Hindlimb muscle (tissue), 1 donor: ENCODE data around the gene COPS8. TPM values are rescaled to one million over a fixed set of nuclear protein-coding genes. Genes with fewer than 3 reads are reported as not detected.
A peak's percentile ranks its signal among the peaks of the same experiment; 100 is the strongest.

Experiments
- DNase-seq: peaks from one replicate; pipeline ENCODE4 v3.0.0-alpha.2; 2013
- polyA plus RNA-seq: library from polyadenylated mRNA; unstranded; fragments of 120-200 nt; gene quantifications from one replicate; pipeline ENCODE4 v1.2.1, GENCODE V29; 2013; ENCODE audit not compliant: insufficient read length

COPS8 gene
- polyA plus RNA-seq, 1 donor, result 51.0 TPM

DNA sequence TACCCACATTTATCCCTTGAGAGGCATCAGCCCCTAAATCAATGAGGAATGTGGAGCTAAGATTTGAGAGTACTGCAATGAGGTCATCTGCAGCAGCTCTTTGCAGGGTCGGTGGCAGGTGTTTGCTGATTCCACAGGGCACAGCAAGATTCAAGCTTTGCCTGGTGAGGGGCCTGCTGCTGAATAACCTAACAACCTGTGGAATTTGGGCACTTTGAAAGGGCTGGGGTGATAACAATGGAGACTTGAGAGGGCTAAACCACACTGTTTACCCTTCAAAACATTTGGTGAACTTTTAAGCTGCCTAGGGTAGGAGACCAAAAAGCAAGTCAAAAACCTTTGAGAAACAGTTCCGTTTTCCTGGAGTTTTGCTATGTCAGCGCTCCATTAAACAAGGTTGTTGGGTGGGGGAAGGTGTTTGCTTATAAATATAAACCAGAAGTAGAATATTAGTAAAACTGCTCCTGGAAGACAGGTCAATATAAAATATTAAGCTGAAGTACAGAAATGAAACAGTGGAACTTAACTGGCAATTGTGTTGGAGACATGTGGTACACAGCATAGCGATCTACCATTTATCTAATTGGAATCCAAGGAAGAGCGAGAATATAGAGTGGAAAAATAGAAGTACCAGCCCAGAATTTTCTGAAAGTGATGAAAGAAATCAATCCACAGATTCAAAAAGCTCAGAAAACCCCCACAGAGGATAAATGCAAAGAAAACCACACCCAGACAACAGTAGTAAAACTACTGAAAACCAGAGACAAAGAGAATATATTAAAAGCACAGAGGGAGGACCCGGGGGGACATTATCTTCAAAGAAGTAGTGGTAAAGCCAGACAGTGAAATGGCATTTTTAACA lies 15.7 kb downstream of the COPS8 start:
- DNase-seq, result no peak

DNA sequence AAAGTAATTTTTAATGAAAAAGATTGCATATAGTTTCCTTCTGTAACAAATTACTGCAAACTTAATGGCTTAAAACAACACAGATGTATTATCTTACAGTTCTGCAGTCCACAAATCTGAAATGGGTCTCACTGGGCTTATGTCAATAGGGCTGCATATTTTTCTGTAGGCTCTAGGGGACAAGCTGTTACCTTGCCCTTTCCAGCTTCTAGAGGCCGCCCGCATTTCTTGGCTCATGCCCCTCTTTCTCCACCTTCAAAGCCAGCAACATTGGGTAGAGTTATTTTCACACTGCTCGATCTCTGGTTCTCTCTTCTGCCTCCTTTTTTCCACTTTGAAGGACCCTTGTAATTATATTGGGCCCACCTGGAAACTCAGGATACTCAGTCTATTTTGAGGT lies 16.7 kb downstream of the COPS8 start:
- DNase-seq, result no peak

DNA sequence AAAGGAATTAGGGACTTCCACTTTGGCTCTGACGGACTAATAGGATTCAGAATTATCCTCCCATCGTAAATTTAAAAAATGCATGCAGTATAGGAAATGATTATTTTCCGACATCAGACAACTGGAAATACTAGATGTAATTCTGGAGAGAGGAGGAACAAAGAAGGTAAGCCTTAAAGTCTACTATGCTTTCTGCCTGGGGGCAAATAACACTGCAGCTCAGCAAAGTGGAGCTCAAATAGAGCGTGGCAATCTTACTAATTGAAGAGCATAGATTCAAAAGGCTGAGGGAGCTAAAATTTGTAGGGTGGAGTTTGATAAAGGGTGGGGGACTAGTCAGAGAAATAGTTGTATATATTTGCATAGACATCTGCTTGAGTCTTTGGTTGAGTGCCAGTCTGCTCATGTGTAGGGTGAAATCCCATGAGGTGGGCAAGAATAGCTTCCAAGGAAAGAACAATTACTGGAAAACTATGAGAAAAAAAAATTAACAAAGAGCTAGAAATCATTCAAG lies 23.8 kb downstream of the COPS8 start:
- DNase-seq, result no peak

DNA sequence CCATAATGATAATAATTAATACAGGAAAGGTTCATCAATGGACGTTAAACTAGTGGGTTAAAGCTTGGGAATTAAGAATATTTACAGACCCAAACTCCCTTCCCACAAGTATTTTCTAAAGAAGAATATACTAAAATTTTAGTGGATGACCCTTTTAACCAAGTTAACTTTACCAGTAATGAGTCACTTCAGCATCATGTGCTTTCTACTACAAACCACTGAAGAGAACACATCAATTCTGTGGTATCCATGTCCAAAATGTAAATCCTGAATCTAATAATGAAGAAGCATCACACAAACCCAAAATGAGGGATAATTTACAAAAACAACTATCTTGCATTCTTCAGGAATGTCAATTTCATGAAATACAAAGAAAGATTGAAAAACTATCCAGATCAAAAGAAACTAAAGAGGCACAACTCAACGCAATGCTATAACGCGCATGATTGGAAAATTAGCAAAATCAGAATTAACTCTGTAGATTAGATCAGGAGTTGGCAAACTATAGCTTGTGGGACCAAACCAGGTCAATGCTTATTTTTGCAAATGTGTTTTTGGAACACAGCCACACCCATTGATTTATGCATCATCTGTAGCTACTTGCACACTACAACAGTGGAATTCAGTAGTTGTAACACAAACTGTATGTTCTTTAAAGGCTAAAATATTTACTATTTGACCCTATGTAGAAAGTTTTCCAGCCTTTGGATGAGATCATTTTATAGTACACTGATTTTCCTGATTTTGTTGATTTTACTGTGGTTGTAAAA lies 27.5 kb downstream of the COPS8 start:
- DNase-seq, result no peak

DNA sequence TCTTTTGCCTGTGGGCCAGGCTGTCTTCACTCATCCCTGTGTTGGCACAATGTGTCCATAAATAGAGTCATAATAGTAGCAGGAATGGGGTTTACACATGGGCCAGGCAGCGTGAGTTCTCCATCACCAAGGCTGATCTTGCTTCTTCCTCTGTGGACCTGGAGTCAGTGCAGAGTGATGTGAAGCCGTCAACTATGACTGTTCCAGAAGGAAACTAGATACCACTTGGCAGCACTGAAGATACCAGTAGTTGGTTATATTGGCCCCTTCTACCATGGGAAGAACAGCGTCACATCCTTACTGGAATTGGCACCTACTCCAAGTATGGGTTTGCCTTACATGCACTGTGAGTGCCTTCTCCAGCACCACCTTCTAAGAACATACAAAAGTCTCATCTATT lies 30.2 kb downstream of the COPS8 start:
- DNase-seq, result no peak

DNA sequence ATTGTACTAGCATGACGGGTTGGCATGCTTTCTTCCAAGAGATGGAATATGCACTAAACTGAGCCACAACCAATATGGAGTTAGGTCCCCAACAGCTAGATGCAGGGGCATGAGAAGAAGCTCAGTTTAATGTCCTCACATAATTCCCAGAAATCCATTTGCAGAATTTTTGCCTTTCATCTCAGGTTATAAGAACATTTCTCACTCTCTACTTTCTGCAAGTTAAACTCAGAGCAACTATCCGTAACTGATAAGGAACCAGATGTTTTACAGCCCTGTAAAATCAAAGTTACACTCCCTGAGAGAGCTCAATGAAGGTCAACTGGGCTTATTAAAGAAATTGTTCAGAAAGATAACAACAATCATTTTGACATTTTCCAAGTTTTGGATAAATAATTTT lies 30.7 kb downstream of the COPS8 start:
- DNase-seq, result no peak

DNA sequence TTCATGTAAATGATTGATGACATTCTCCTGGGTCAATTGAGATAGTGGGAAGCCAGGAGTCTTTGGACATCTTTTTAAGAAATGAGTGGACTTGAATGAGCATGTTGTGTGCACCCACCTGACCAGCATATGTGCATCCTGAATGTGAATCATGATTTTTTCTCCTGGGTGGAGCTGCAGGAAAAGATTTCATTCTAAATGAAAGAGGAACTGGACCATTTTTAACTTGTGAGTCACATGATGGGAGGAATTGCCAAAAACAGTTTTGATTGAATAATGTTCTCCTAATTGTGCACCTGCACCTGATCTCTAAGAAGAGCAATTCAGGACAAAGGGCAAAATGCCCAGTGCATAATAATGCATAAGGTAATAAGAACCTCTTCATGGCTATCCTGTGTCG lies 32.3 kb downstream of the COPS8 start:
- DNase-seq, result no peak

DNA sequence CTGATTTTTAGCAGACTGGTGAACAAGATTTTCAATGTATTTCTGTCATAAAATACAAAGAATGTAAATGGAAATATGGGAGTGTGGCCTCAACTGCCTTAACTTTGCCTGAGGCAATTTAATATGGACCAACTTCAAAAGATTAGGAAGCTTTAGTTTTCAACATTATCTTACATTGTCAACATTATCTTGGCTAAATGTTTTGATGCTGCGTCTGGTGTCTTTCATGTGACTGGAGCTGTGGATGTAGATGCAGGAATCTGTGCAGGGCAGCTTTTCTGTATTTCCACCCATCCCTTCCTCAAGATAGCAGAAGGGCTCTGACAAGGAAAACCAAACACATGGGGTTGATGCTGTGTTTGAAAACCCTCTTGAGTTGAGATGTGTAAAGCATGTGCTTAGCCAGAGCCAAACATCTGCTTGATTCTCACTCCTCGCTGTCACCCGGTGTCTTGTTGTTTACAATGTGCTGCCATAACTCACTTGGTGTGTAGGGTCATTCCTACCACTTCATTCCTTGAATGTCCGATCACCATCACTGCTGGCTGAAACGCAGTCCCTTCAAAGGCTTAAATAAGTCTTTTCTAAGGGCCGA lies 33.0 kb downstream of the COPS8 start:
- no peak for DNase-seq

DNA sequence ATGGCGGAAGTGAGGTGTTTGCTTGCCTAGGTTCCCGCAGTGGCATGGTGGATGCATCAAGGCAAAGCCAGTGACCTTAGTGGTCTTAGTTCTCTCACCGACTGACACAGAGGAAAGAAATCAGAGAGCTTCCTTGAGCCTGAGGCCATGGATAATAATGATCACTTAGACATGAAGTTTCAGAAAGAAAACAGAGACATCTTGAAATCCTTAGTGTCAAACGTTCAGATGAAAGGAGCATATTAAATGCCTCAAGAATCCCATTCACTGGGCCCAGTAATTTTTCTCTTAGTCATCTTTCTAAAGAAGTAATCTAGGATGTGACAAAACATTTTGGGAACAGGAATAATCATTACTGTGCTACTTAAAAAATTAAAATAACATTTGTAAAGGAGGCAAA lies 35.2 kb downstream of the COPS8 start:
- DNase-seq, result no peak

DNA sequence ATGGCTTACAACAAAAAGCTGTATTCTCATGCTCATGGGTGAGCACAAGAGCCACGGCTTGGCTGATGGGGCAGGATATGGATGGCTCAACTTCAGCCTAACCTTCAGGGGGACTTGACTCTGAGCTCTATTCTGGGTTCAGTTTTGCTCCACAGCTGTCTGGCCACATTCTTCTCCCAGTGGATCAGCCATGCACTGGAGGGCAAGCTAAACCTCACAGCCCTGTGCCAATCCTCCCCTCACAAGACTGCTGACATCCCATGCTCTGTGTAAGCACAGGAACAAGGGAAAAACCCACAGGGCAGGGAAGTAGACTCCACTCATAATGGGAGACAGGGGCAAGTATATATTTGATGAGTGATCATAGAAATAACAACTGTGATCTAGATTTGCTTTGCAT lies 35.6 kb downstream of the COPS8 start:
- no peak for DNase-seq

DNA sequence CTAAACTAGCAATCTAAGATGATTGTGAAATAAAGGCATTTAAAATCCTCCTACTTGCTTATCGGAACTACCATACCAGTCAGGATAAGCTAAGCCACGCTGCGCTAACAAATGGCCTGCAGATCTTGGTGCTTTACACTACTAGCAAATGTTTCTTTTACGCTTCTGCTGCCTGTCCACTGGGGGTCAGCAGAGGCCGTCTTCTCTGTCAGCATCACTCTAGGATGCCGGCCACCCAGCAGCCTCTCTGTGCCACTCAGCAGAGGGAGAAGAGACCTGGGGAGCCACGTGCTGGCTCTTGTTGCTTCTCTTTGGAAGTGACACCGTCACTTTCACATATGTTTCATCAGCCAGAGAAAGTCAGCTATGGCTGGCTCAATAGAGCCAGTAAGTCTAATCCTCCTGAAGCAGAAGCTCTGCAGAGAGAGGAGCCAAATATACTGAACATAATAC lies 36.6 kb downstream of the COPS8 start:
- peak; percentile 30 for DNase-seq

DNA sequence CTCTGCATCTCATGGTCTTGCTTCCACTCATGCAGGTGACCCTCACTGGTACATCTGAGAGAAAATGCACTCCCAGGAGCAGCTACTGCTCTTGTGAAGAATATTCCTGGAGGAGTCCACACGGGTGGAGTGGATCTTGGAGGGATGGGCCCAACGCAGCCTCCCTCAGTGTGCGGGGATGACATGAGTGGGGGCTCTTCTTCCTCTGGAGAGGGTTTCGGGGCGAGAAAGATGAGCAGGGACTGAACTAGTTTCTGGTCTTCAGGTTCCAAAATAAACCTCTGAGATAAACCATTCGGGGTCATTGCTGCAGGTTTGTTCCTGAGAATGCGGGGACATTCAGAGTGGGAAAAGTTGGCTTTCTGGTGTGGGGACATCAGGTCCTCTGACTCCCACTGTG lies 39.1 kb downstream of the COPS8 start:
- DNase-seq, result no peak

DNA sequence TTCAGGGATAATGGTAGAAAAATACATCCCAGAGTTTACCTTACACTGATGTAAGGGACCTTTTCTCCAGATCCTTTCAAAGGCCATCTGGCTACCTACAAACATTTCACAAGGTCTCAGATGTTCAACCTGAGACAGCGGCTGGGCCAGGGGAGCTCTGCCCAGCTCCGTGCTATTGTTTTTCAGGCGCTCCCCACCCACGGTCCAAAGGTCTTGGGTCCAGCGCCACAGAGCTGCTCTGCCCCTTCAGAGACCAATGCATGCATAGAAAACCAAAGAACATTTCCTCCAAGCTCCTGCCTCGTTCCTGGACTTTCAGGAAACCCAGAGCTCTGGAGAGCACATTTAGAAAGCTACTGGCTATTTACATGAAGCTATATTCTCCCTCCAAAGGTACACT lies 40.3 kb downstream of the COPS8 start:
- DNase-seq, result no peak

DNA sequence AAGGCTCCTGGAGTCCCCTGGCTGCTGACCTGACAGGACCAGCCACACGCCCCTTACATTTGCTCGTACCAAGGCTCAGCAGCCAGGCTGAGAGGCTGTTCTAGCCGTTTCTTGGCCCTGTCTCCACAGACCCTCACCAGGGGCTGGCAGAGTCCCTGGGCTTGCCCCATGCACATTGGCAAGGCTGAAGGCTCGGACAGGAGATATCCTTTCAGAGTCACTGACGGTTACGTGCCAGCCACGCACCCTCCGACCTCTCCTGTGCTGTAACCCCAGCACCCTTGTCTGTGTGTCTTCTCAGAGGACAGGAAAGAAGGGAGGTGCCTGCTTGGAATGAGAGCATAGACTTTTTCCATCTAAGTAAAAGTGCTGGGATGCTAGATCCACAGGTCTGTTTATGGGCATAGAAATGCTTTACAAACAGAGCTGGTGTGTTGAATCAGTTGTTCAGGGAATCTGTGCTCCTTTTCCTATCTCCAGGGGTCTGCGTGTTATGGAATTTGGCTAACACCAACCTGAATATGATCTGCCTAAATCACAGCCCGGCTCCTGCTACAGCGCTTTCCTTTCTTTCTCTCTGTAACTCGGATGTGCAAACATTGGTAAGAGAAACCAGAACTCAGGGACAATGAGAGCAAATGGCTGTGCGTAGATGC lies 41.0 kb downstream of the COPS8 start:
- DNase-seq, result no peak

DNA sequence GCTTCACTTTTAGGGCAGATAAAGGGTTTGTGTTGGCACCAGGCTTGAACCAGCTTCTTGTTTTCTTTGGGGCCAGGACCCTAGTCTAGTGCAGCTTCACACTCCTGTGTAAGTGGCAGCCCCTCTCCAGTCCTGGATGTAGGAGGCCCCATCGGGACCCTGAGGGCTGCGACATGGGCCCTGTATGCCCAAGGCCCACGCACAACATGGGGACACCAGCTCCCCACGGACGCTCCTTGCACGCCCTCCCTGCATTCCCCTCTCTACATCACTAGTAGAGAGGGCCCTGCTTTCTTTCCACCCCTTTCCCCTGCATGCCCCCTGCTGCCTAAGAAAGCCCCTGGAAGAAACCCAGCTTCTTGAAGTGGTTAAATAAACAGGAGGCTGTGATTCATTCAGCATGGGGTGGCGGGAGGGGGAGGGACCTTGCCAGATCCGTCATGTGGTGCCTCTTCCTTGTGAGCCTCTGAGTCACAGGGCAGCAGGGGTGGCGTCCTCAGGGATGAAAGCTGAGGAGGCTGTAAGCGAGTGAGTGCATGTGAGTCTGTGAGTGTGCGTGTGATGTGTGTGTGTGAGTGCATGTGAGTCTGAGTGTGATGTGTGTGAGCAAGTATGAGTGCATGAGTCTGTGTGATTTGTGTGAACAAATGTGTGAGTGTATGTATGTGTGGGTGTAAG lies 42.5 kb downstream of the COPS8 start:
- DNase-seq, result peak; percentile 57

DNA sequence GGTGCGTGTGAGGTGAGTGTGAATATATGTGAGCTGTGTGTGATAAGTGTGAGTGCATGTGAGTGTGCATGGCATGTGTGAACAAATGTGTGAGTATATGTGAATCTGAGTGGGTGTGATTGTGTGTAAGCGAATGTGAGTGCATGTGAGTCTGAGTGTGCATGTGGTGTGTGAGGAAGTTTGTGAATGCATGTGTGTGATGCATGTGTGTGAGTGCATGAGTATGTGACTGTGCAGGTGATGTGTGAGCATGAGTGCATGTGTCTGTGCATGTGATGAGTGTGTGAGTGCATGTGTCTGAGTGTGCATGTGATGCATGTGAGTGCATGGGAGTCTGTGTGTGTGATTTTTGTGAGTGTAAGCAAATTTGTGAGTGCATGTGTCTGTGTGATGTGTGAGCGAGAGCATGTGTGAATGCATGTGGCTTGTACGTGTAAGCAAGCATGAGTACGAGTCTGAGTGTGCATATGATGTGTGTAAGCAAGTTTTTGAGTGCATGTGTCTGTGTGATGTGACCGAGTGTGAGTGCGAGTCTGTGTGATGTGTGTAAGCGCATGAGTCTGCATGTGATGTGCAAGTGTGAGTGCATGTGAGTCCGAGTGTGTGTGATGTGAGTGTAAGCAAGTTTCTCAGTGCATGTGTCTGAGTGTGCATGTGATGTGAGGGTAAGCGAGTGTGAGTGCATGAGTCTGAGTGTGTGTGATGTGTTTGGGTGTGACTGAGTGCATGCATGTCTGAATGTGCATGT lies 43.3 kb downstream of the COPS8 start:
- no peak for DNase-seq

DNA sequence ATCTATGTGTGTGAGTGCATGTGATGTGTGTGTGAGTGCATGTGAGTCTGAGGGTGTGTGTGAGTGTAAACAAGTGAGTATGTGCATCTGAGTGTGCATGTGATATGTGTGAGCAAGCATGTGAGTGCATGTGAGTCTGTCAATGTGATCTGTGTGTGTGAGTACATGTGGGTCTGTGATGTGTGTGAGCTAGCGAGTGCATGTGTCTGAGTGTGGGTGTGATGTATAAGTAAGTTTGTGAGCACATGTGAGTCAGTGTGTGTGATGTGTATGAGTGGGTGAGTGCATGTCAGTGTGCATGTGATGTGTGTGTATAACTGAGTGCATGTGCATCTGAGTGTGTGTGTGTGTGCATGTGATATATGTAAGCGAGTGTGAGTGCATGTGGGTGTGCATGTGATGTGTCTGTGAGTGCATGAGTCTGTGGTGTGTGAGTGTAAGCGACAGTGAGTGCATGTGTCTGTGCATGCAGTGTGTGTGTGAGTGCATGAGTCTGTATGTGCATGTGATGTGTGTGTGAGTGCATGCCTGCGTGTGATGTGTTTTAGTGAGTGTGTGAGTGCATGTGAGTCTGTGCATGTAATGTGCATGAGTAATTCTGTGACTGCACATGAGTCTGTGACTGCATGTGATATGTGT lies 44.1 kb downstream of the COPS8 start:
- DNase-seq, result no peak

DNA sequence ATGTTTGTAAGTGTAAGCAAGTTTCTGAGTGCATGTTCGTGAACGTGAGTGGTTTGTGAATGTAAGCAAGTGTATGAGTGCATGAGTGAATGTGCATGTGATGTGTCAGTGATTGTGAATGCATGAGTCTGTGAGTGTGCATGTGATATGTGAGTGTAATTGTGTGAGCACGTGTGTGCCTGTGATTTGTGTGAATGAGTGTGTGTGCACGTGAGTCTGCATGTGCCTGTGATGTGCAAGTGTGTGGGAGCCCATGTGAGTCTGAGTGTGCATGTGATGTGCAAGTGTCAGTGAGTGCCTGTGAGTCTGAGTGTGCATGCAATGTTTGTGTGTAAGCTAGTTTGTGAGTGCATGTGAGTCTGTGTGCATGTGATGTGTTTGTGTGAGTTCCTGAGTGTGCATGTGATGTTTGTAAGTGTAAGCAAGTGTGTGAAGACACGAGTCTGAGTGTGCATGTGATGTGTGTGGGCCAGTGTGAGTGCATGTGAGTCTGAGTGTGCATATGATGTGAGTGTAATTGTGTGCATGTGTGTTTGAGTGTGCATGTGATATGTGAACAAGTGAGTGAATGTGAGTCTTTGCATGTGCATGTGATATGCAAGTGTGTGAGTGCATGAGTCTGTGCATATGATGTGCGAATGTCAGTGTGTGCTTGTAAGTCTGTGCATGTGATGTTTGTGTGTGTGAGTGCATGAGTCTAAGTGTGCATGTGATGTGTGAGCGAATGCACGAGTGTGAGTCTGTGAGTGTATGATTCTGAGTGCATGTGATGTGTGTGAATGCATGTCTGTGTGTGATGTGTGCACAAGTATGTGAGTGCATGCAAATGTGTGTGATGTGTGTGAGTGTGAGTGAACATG lies 45.1 kb downstream of the COPS8 start:
- no peak for DNase-seq

DNA sequence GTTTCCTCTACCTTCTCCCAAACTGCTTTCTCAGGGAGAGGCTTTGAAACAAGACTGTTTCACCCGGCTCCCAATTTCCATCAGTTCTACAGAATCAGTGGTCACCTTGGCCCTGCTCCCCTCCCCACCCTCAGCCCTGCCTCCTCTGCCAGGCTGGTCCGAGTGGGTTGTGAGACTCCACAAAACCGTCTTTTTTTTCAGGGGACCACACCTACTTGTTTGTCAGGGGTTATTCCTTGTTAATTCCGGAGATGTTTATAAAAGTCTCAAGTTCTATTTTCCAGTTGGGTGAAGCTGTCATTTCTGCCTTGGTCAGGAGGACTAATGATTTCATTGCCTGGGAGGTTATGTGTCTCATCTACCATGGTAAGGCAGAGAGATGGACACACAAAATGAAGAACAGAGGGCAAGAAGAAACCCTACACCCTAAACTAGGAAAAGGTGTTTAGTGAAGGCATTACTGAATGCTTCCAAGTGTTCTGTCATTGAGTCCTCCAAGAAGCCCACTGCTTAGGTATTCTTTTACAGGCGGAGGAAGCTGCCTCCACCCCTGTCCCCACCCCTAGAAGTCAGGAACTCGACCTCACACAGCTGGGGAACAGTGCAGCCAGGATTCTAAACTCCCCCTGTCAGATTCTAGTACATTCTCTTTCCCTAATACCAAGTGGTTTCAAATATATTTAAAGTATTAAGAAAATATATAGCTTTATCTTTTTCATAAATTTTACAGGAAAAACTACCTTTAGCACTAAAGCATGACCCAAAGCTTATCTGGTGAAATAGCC lies 46.3 kb downstream of the COPS8 start:
- no peak for DNase-seq
